ENCODE data around the gene KLHDC1. TPM values are rescaled to one million over a fixed set of nuclear protein-coding genes. Genes with fewer than 3 reads are reported as not detected.

KLHDC1 gene
- total and polyA plus RNA-seq, 9 donors: 6.7 to 22.9 (median 16.8) TPM

DNA sequence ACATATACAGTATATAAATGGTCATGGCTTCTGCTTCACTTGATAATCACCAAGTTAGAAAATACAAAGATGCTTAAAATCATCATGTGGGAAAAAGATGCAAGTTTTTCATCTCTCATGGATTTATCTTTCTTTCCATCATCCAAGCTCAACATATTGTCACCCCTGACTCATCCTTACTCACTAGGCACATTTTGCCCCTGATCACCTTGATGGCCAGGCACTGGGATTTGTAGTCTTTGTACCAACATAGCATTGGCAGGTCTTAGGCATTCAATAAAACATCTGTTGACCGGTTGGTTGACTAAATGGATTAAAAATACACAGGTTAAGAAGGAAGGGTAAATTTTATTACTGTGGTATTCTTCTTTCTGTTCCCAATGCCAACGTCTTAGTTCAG lies 103.1 kb downstream of the KLHDC1 start:
- TF ChIP-seq, protein P1, sequence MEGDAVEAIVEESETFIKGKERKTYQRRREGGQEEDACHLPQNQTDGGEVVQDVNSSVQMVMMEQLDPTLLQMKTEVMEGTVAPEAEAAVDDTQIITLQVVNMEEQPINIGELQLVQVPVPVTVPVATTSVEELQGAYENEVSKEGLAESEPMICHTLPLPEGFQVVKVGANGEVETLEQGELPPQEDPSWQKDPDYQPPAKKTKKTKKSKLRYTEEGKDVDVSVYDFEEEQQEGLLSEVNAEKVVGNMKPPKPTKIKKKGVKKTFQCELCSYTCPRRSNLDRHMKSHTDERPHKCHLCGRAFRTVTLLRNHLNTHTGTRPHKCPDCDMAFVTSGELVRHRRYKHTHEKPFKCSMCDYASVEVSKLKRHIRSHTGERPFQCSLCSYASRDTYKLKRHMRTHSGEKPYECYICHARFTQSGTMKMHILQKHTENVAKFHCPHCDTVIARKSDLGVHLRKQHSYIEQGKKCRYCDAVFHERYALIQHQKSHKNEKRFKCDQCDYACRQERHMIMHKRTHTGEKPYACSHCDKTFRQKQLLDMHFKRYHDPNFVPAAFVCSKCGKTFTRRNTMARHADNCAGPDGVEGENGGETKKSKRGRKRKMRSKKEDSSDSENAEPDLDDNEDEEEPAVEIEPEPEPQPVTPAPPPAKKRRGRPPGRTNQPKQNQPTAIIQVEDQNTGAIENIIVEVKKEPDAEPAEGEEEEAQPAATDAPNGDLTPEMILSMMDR (IDR thresholded peaks at IDR 0.05): no peak
- TF ChIP-seq EP300 (IDR thresholded peaks at IDR 0.05) (no peak), POLR2A (IDR thresholded peaks at IDR 0.05) (no peak)
- Histone ChIP-seq H3K9me3 (no peaks in the 10 kb centered on the region), H3K4me3 (no peak overlapping the region), H3K4me1 (ENCODE audit: insufficient read depth) (no peaks in the 10 kb centered on the region), H3K36me3 (no peaks in the 10 kb centered on the region), H3K27me3 (no peaks in the 10 kb centered on the region), H3K27ac (no peak overlapping the region)
- no peak for DNase-seq
- 83 to 92% (median 89%) methylated on average over 2 of the region's 2 CpGs for WGBS, 3 donors
- intact Hi-C loops (cut with DNase I): no loop called here

Small RNA genes lying within 50 kb of the gene (small RNA-seq; reads per million reads assigned to genes)
- not detected for gene RNU6ATAC30P

Other genes with a start within 250 kb of the KLHDC1 start
- gene RPS29, start 106.7 kb upstream of the KLHDC1 start, total RNA-seq: over 10,000 TPM in 2 of 7 donors, 1,000 to 10,000 TPM in 5; 1,810 to 35,664 (median 2,389) TPM
- 1,000 to 10,000 TPM; 2,089 to 4,585 TPM for gene RPS29, start 106.7 kb upstream of the KLHDC1 start, polyA plus RNA-seq
- gene LRR1, start 94.2 kb upstream of the KLHDC1 start, total RNA-seq: 1 to 10 TPM; 4.1 to 8.0 (median 6.5) TPM
- 1 to 10 TPM; 4.3 to 4.8 TPM for gene LRR1, start 94.2 kb upstream of the KLHDC1 start, polyA plus RNA-seq
- 100 to 1,000 TPM; 196 to 516 (median 284) TPM for gene RPL36AL, start 72.5 kb upstream of the KLHDC1 start, total RNA-seq
- 100 to 1,000 TPM; 657 to 712 TPM for gene RPL36AL, start 72.5 kb upstream of the KLHDC1 start, polyA plus RNA-seq
- 10 to 100 TPM; 23.0 to 45.1 (median 28.1) TPM for gene MGAT2, start 72.3 kb upstream of the KLHDC1 start, total RNA-seq
- gene MGAT2, start 72.3 kb upstream of the KLHDC1 start, polyA plus RNA-seq: 10 to 100 TPM; 15.9 to 21.4 TPM
- gene DNAAF2, start 57.9 kb upstream of the KLHDC1 start, total RNA-seq: 10 to 100 TPM in 2 of 7 donors, 1 to 10 TPM in 5; 5.5 to 19.3 (median 6.8) TPM
- gene DNAAF2, start 57.9 kb upstream of the KLHDC1 start, polyA plus RNA-seq: 1 to 10 TPM; 3.3 to 5.5 TPM
- gene POLE2, start 4.9 kb upstream of the KLHDC1 start, total RNA-seq: 1 to 10 TPM; 1.6 to 5.0 (median 2.5) TPM
- gene POLE2, start 4.9 kb upstream of the KLHDC1 start, polyA plus RNA-seq: 1 to 10 TPM; 1.6 to 2.5 TPM
- 10 to 100 TPM; 49.4 to 84.1 (median 70.1) TPM for gene KLHDC2, start 75.0 kb downstream of the KLHDC1 start, total RNA-seq
- gene KLHDC2, start 75.0 kb downstream of the KLHDC1 start, polyA plus RNA-seq: 10 to 100 TPM; 66.6 to 89.7 TPM
- 10 to 100 TPM; 46.9 to 98.9 (median 72.1) TPM for gene NEMF, start 159.7 kb downstream of the KLHDC1 start, total RNA-seq
- gene NEMF, start 159.7 kb downstream of the KLHDC1 start, polyA plus RNA-seq: 10 to 100 TPM; 20.9 to 46.2 TPM
- gene ARF6, start 200.0 kb downstream of the KLHDC1 start, total RNA-seq: 10 to 100 TPM; 19.8 to 39.7 (median 34.9) TPM
- gene ARF6, start 200.0 kb downstream of the KLHDC1 start, polyA plus RNA-seq: 10 to 100 TPM; 20.3 to 34.1 TPM